ENCODE data around the gene DLG5.

DNA sequence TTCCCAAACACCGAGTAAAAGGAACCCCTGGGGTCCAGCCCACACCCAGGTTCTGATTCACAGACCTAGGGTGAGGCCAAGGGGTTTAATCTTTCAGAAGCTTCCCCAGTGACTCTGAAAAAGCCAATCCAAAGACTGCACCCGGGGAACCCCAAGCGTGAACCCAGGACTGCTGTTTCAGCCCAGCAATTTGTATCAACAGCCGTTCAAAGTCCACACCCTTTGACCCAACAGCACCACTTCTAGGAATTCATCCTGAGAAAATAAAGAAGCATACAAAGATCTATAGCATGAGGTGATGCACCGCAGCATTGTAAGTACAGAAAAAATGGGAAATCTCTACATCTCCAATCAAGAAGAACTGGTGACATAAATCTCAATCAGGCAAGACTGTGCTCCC lies 24.4 kb downstream of the DLG5 start:
- TF ChIP-seq, protein P1, sequence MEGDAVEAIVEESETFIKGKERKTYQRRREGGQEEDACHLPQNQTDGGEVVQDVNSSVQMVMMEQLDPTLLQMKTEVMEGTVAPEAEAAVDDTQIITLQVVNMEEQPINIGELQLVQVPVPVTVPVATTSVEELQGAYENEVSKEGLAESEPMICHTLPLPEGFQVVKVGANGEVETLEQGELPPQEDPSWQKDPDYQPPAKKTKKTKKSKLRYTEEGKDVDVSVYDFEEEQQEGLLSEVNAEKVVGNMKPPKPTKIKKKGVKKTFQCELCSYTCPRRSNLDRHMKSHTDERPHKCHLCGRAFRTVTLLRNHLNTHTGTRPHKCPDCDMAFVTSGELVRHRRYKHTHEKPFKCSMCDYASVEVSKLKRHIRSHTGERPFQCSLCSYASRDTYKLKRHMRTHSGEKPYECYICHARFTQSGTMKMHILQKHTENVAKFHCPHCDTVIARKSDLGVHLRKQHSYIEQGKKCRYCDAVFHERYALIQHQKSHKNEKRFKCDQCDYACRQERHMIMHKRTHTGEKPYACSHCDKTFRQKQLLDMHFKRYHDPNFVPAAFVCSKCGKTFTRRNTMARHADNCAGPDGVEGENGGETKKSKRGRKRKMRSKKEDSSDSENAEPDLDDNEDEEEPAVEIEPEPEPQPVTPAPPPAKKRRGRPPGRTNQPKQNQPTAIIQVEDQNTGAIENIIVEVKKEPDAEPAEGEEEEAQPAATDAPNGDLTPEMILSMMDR (IDR thresholded peaks at IDR 0.05), result no peak
- TF ChIP-seq EZH2 (IDR thresholded peaks at IDR 0.05; ENCODE audit: borderline replicate concordance, insufficient read depth, low read depth, low read length, poor library complexity, severe bottlenecking), result no peak
